Neural progenitor cell (in vitro differentiated cells): Measurements from ENCODE around the gene CYP11A1.
"Not testable (repeated sequence)": the region's sequence is repeated elsewhere in the genome, so short reads cannot be mapped to it uniquely, and the experiment has no call there.

ENCODE experiments used
- EZH2 ChIP-seq: fragments of 200-600 bp; sonication (generic); IDR thresholded peaks from 2 replicates; pipeline ENCODE4 v1.6.1; 2017; ENCODE audit warnings: antibody characterized with exemption, mild to moderate bottlenecking, moderate library complexity
- TF ChIP-seq, protein P1 (sequence below): fragments of 200-600 bp; sonication (generic); IDR thresholded peaks from 2 replicates; pipeline ENCODE4 v1.5.1; 2017; ENCODE audit warnings: antibody characterized with exemption, mild to moderate bottlenecking

DNA sequence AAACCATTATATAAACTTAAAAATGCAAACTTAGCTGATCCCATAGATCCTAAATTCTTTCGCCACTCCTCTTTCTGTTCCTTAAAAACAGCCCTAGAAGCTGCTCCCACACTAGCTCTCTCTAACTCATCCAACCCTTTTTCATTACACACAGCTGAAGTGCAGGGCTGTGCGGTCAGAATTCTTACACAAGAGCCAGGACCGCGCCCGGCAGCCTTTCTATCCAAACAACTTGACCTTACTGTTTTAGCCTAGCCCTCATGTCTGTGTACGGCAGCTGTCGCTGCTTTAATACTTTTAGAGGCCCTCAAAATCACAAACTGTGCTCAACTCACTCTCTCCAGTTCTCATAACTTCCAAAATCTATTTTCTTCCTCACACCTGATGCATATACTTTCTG, 9.9 kb downstream of the CYP11A1 start:
- TF ChIP-seq, protein P1, sequence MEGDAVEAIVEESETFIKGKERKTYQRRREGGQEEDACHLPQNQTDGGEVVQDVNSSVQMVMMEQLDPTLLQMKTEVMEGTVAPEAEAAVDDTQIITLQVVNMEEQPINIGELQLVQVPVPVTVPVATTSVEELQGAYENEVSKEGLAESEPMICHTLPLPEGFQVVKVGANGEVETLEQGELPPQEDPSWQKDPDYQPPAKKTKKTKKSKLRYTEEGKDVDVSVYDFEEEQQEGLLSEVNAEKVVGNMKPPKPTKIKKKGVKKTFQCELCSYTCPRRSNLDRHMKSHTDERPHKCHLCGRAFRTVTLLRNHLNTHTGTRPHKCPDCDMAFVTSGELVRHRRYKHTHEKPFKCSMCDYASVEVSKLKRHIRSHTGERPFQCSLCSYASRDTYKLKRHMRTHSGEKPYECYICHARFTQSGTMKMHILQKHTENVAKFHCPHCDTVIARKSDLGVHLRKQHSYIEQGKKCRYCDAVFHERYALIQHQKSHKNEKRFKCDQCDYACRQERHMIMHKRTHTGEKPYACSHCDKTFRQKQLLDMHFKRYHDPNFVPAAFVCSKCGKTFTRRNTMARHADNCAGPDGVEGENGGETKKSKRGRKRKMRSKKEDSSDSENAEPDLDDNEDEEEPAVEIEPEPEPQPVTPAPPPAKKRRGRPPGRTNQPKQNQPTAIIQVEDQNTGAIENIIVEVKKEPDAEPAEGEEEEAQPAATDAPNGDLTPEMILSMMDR = not testable (repeated sequence)
- not testable (repeated sequence) for TF ChIP-seq EZH2
